Endodermal cell (in vitro differentiated cells): ENCODE data around the gene DDX10. TPM values are rescaled to one million over a fixed set of nuclear protein-coding genes. Genes with fewer than 3 reads are reported as not detected.

Source experiments
- DNase-seq: peaks from one replicate; pipeline ENCODE4 v3.0.0-alpha.2; 2017
- H3K27ac ChIP-seq: 2 replicates; pipeline ENCODE4 v1.5.1; 2013; ENCODE audit warnings: mild to moderate bottlenecking, low read depth, low read length, moderate library complexity
- H3K27me3 ChIP-seq: 2 replicates; pipeline ENCODE4 v1.6.1; 2013; ENCODE audit warnings: mild to moderate bottlenecking, low read length, moderate library complexity; ENCODE audit not compliant: insufficient read depth, control insufficient read depth, poor library complexity, severe bottlenecking
- H3K36me3 ChIP-seq: 2 replicates; pipeline ENCODE4 v1.7.0; 2013; ENCODE audit warnings: mild to moderate bottlenecking, low read length, moderate library complexity; ENCODE audit not compliant: control insufficient read depth, insufficient read depth
- H3K4me1 ChIP-seq: one replicate; pipeline ENCODE4 v1.7.0; 2013; ENCODE audit warnings: low read length; ENCODE audit not compliant: control insufficient read depth, insufficient read depth
- H3K4me3 ChIP-seq: 2 replicates; pipeline ENCODE4 v1.5.1; 2013; ENCODE audit warnings: mild to moderate bottlenecking, low read length, moderate library complexity
- H3K9ac ChIP-seq: 2 replicates; pipeline ENCODE4 v1.6.1; 2013; ENCODE audit warnings: mild to moderate bottlenecking, low read length, moderate library complexity; ENCODE audit not compliant: poor library complexity, severe bottlenecking; ENCODE audit errors: extremely low read depth
- H3K9me3 ChIP-seq: 2 replicates; pipeline ENCODE4 v1.6.1; 2013; ENCODE audit warnings: mild to moderate bottlenecking, low read length, moderate library complexity; ENCODE audit not compliant: control insufficient read depth
- H3K27ac Mint-ChIP-seq: 2 replicates; pipeline ENCODE4 v1.8.0; 2020; ENCODE audit warnings: mixed read lengths
- H3K27me3 Mint-ChIP-seq: 2 replicates; pipeline ENCODE4 v1.8.0; 2021; ENCODE audit warnings: mild to moderate bottlenecking, mixed read lengths; ENCODE audit not compliant: insufficient read depth
- H3K36me3 Mint-ChIP-seq: 2 replicates; pipeline ENCODE4 v1.8.0; 2020; ENCODE audit warnings: low read depth, mixed read lengths
- H3K4me1 Mint-ChIP-seq: 2 replicates; pipeline ENCODE4 v1.8.0; 2020; ENCODE audit warnings: mixed read lengths
- H3K4me3 Mint-ChIP-seq: 2 replicates; pipeline ENCODE4 v1.8.0; 2020; ENCODE audit warnings: mild to moderate bottlenecking, moderate library complexity, mixed read lengths
- H3K9me3 Mint-ChIP-seq: 2 replicates; pipeline ENCODE4 v1.8.0; 2020; ENCODE audit warnings: mild to moderate bottlenecking, mixed read lengths
- CTCF ChIP-seq: fragments of 200-600 bp; sonication (generic); conservative IDR thresholded peaks from 2 replicates; pipeline ENCODE4 v1.5.0; 2021; ENCODE audit warnings: antibody characterized with exemption, mild to moderate bottlenecking
- WGBS, 2 experiments: methylation state at CpG; one replicate each; pipeline versions ENCODE4 v1.1.5 to v1.1.7; 2013; ENCODE audit warnings: missing lambda C conversion rate in 2 of 2, mixed read lengths in 1 of 2; ENCODE audit not compliant: insufficient coverage in 1 of 2, insufficient read length in 1 of 2; 5-methylcytosine and 5-hydroxymethylcytosine counted together
- total RNA-seq, 2 donors: library from RNA; stranded (reverse); fragmentation: NEBNext Ultra II Directional in 1 of 2; extraction: Animal tissue kit (Norgen Biotek cat#: 25700) in 1 of 2; gene quantifications; 2 replicates in 1 of 2; 3 replicates in 1 of 2; pipeline ENCODE4 v1.2.1, GENCODE V29; 2021

Gene DDX10
- total RNA-seq, 2 donors from 2014 or later: 31.1 to 32.7 TPM

- WGBS, 2 experiments: 88 to 100% methylated on average over 1 to 2 of the region's 2 CpGs
- no peaks in the 10 kb centered on the region for H3K27me3 Mint-ChIP-seq
- no peaks in the 10 kb centered on the region for H3K27me3 ChIP-seq
- H3K4me3 Mint-ChIP-seq: no peak overlapping the region
- H3K36me3 Mint-ChIP-seq: no peaks in the 10 kb centered on the region
- no peaks in the 10 kb centered on the region for H3K9me3 ChIP-seq
- H3K36me3 ChIP-seq: no peaks in the 10 kb centered on the region
- TF ChIP-seq CTCF: no peak
- H3K27ac Mint-ChIP-seq: no peak overlapping the region
- no peaks in the 10 kb centered on the region for H3K9me3 Mint-ChIP-seq
- peaks cover 36% of the 10 kb centered on the region for H3K4me1 Mint-ChIP-seq
- no peak for DNase-seq
- no peak overlapping the region for H3K9ac ChIP-seq
- no peak overlapping the region for H3K27ac ChIP-seq
- no peak overlapping the region for H3K4me3 ChIP-seq
- H3K4me1 ChIP-seq: peaks cover 11% of the 10 kb centered on the region
Measured at GRCh38 chr11:108931168-108931567, 266.3 kb downstream of the DDX10 start.

GRCh38 chr11:108933630-108934029, 268.8 kb downstream of the DDX10 start:
- Histone ChIP-seq H3K36me3 (no peaks in the 10 kb centered on the region), H3K9ac (no peak overlapping the region), H3K4me1 (peaks cover 2% of the 10 kb centered on the region), H3K4me3 (no peak overlapping the region), H3K9me3 (no peaks in the 10 kb centered on the region), H3K27ac (no peak overlapping the region), H3K27me3 (no peaks in the 10 kb centered on the region)
- Mint-ChIP-seq H3K27me3 (no peaks in the 10 kb centered on the region), H3K9me3 (no peaks in the 10 kb centered on the region), H3K4me3 (no peak overlapping the region), H3K27ac (no peak overlapping the region), H3K4me1 (peaks cover 14% of the 10 kb centered on the region), H3K36me3 (no peaks in the 10 kb centered on the region)
- TF ChIP-seq CTCF: no peak
- DNase-seq: no peak
- 96 to 100% methylated on average over 1 to 2 of the region's 2 CpGs for WGBS, 2 experiments

- Mint-ChIP-seq H3K9me3 (no peaks in the 10 kb centered on the region), H3K27me3 (no peaks in the 10 kb centered on the region), H3K36me3 (no peaks in the 10 kb centered on the region), H3K4me3 (no peak overlapping the region), H3K27ac (no peak overlapping the region), H3K4me1 (peaks cover 12% of the 10 kb centered on the region)
- H3K27me3 ChIP-seq: no peaks in the 10 kb centered on the region
- H3K4me1 ChIP-seq: no peaks in the 10 kb centered on the region
- H3K9me3 ChIP-seq: no peaks in the 10 kb centered on the region
- H3K9ac ChIP-seq: no peak overlapping the region
- no peak overlapping the region for H3K4me3 ChIP-seq
- no peak overlapping the region for H3K27ac ChIP-seq
- no peaks in the 10 kb centered on the region for H3K36me3 ChIP-seq
- no peak for TF ChIP-seq CTCF
- DNase-seq: no peak
Measured at GRCh38 chr11:108934289-108934688, 269.4 kb downstream of the DDX10 start.
